Colonic mucosa (tissue), 4 donors: Measurements from ENCODE around the gene SLC22A17. TPM values are rescaled to one million over a fixed set of nuclear protein-coding genes. Genes with fewer than 3 reads are reported as not detected.

ENCODE experiments used
- DNase-seq: peaks from one replicate; pipeline ENCODE4 v3.0.0-alpha.2; 2020
- H3K27ac ChIP-seq: fragments of 200-600 bp; one replicate; pipeline ENCODE4 v1.8.0; 2021
- H3K27me3 ChIP-seq: fragments of 200-600 bp; one replicate; pipeline ENCODE4 v1.8.0; 2021
- H3K36me3 ChIP-seq: fragments of 200-600 bp; one replicate; pipeline ENCODE4 v1.8.0; 2021
- H3K4me1 ChIP-seq: fragments of 200-600 bp; one replicate; pipeline ENCODE4 v1.8.0; 2021; ENCODE audit warnings: mild to moderate bottlenecking
- H3K4me3 ChIP-seq: fragments of 200-600 bp; one replicate; pipeline ENCODE4 v1.8.0; 2021
- H3K9ac ChIP-seq, 2 donors: one replicate each; pipeline ENCODE4 v1.7.0; 2013; ENCODE audit warnings: control low read depth in 2 of 2, low read depth in 2 of 2, low read length in 2 of 2
- H3K9me3 ChIP-seq: fragments of 200-600 bp; one replicate; pipeline ENCODE4 v1.8.0; 2021
- CTCF ChIP-seq: fragments of 200-600 bp; IDR thresholded peaks from one replicate; pipeline ENCODE4 v1.8.0; 2022; ENCODE audit warnings: antibody characterized with exemption, mild to moderate bottlenecking
- intact Hi-C: fragments of 100-400 bp; cut with DNase I; formaldehyde crosslinking; loops from one replicate; pipeline ENCODE4 v1.14.1; 2022
- total RNA-seq, 2 donors: library from RNA; stranded (reverse); fragmentation: NEBNext Ultra II Directional in 1 of 2; extraction: Animal tissue kit (Norgen Biotek cat#: 25700) in 1 of 2; gene quantifications; one replicate each; pipeline ENCODE4 v1.2.1, GENCODE V29; 2021
- donor health status: healthy.
- donor health status: DM: no; HTN: no; CAD: no.
- donor health status: DM: no; HTN: no; CAD: no.

The SLC22A17 gene
- total RNA-seq, 2 donors from 2014 or later = 3.9 to 6.7 TPM

DNA sequence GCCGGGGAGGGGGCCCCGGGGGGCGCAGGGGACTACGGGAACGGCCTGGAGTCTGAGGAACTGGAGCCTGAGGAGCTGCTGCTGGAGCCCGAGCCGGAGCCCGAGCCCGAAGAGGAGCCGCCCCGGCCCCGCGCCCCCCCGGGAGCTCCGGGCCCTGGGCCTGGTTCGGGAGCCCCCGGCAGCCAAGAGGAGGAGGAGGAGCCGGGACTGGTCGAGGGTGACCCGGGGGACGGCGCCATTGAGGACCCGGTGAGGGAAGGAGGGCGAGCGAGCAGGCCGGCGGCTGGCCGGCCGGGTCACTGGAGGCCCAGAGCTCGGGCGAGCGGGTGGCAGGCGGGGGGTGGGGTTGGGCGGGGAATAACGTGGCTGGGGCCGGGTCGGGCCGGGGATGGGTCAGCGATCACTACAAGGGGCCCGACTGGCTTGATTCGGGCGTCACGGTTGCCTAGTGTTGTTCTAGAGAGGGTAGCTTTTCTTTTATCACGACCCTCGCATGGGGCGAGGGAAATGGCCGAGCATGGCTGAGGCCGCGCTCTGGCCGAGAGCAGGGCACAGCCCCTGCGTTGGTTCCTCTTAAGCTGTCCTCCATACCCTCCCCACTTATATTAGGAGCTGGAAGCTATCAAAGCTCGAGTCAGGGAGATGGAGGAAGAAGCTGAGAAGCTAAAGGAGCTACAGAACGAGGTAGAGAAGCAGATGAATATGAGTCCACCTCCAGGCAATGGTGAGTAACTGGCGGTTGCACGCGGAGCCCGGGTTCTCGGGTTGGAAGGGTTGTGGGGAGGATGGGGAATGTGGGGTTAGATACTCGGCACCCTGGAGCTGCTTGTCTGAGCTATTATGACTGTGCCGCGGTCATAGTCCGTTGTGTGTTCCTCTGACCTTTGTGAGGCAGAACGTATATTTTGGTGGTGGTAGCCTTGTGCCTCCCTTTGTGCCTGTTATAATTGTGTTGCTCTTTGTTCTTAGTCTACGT is 30.8 kb downstream of the SLC22A17 start:
- H3K27ac ChIP-seq = peak overlapping the region; percentile 92
- DNase-seq = peak; percentile 57
- intact Hi-C loops = loop anchor here (10.0 kb wide), 3 partner anchors 57 to 153 kb away; no protein-coding TSS in a partner anchor
- H3K4me1 ChIP-seq = no peaks in the 10 kb centered on the region
- H3K9ac ChIP-seq = peak overlapping the region; percentile 87 to 91
- H3K36me3 ChIP-seq = peaks cover 10% of the 10 kb centered on the region
- no peaks in the 10 kb centered on the region for H3K27me3 ChIP-seq
- peak overlapping the region; percentile 96 for H3K4me3 ChIP-seq
- no peak for TF ChIP-seq CTCF
- no peaks in the 10 kb centered on the region for H3K9me3 ChIP-seq

DNA sequence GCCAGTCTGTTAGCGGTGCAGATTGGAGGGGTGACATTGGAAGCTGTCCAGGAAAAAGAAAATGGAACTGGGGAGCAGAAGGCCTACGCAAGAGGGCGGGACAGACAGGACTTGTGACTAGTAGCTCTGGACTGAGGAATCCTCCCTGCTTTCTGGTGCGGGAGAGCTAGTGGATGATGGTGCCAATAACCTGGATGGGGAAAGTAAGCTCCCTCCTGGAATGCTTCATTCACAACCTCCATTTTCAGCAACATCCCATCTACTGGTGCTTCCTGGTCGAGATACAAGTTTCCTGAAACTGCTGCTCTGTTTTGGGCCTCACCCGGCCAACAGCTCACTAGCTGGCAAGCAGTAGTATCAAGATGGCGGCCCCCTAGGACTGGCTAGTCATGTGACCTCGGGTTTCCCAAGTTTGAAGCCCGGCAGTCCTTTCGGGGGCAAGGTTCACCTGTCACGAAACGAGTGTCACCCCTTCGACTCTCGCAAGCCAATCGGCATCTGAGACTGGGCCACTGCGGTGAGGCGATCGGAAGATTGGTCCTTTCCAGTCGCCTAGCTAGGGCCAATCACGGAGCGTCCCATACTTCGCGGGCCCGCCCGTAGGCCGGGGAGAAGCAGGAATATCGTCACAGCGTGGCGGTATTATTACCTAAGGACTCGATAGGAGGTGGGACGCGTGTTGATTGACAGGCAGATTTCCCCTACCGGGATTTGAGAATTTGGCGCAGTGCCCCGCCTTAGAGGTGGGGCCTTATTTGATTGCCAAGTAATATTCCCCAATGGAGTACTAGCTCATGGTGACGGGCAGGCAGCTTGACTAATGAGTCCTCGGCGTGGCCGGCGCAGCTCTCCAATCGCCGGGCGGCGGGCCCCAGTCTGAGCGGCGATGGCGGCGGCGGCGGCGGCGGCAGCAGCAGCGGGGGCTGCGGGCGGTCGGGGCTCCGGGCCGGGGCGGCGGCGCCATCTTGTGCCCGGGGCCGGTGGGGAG is 31.8 kb downstream of the SLC22A17 start, which contains the start of gene PABPN1:
Gene PABPN1, plus strand, starts transcription at position 874 of the 988 bp plus-strand sequence. Its CDS starts 13 bp downstream, at position 887.
- no peaks in the 10 kb centered on the region for H3K27me3 ChIP-seq
- intact Hi-C loops = loop anchor here (10.0 kb wide), 3 partner anchors 56 to 154 kb away; no protein-coding TSS in a partner anchor
- H3K4me1 ChIP-seq = no peaks in the 10 kb centered on the region
- H3K36me3 ChIP-seq = peaks cover 10% of the 10 kb centered on the region
- no peak for TF ChIP-seq CTCF
- peak within 1 kb of the TSS; percentile 96 for H3K4me3 ChIP-seq
- peak within 1 kb of the TSS; percentile 93 for H3K27ac ChIP-seq
- no peaks in the 10 kb centered on the region for H3K9me3 ChIP-seq
- peak; percentile 100 for DNase-seq
- H3K9ac ChIP-seq = peak within 1 kb of the TSS; percentile 87 to 91

DNA sequence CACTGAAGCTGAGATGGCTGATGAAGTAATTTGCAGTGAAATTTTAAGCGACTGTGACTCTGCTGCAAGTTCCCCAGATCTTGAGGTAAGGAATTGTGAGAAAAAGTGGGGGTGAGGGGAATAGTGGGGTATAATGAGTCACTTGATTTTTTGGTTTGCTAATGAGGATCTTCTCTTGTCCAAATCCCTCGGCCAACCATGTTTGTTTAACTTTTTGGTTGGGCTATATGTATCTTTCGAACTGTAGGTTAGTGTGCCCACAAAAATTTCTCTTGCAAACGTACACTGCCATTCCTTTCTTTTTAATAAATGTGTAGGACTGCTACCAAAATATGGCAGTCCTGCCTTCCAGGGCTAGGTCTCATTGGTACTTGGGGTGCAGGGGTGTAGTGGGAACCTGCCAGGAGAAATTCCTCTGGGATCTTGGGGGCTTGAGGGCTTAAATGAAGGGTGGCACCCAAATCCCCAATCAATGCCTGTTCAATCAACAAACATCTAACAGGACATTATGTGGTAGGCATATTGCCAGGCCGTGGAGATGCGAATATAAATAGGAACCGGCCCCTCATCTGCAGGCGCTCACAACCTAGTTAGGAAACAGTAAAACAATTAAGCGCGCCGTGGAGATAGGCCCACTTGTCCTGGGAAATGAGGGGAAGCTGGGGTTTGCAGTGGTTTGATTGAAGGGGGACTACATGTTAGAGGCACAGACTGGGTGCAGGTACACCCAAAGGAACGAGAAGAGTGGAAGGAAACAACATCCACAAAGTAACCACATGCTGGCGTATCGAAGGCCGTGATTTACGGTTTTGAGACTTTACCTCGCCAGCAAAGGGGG is 32.7 kb downstream of the SLC22A17 start:
- H3K27me3 ChIP-seq = no peaks in the 10 kb centered on the region
- intact Hi-C loops = loop anchor here (10.0 kb wide), 3 partner anchors 55 to 155 kb away; no protein-coding TSS in a partner anchor
- H3K9ac ChIP-seq = peak overlapping the region in 1 of 2 donors; percentile 22
- TF ChIP-seq CTCF = no peak
- peak overlapping the region; percentile 93 for H3K27ac ChIP-seq
- H3K36me3 ChIP-seq = peaks cover 9% of the 10 kb centered on the region
- peak; percentile 33 for DNase-seq
- no peaks in the 10 kb centered on the region for H3K4me1 ChIP-seq
- H3K4me3 ChIP-seq = peak overlapping the region; percentile 30
- no peaks in the 10 kb centered on the region for H3K9me3 ChIP-seq

DNA sequence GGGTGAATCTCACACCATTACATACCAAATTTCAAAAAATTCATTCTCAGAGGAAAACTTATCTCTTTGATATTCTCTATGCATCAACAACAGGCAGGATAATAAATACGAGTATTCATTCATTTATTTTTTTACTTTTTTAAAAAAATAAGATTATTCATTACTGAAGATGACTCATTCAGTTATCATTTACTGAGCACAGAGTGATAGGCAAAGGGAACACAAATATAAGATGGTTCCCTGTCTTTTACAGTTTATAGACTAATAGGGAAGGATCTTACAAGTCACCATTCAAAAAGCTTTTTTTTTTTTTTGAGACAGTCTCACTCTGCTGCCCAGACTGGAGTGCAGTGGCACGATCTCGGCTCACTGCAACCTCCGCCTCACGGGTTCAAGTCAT is 36.4 kb downstream of the SLC22A17 start:
- no peaks in the 10 kb centered on the region for H3K27me3 ChIP-seq
- H3K27ac ChIP-seq = no peak overlapping the region
- H3K9me3 ChIP-seq = no peaks in the 10 kb centered on the region
- H3K4me3 ChIP-seq = no peak overlapping the region
- intact Hi-C loops = no loop called here
- H3K4me1 ChIP-seq = no peaks in the 10 kb centered on the region
- no peaks in the 10 kb centered on the region for H3K36me3 ChIP-seq
- no peak for DNase-seq
- no peak for TF ChIP-seq CTCF
- no peak overlapping the region for H3K9ac ChIP-seq
